HG02610 (cell line): ENCODE results near the gene TRDMT1.

Experiments
- ATAC-seq: cut with Tn5 transposase; IDR thresholded peaks from one replicate; pipeline ENCODE4 v1.9.1; 2021; ENCODE audit warnings: mild to moderate bottlenecking, moderate library complexity; ENCODE audit not compliant: unreplicated experiment

TRDMT1 gene

DNA sequence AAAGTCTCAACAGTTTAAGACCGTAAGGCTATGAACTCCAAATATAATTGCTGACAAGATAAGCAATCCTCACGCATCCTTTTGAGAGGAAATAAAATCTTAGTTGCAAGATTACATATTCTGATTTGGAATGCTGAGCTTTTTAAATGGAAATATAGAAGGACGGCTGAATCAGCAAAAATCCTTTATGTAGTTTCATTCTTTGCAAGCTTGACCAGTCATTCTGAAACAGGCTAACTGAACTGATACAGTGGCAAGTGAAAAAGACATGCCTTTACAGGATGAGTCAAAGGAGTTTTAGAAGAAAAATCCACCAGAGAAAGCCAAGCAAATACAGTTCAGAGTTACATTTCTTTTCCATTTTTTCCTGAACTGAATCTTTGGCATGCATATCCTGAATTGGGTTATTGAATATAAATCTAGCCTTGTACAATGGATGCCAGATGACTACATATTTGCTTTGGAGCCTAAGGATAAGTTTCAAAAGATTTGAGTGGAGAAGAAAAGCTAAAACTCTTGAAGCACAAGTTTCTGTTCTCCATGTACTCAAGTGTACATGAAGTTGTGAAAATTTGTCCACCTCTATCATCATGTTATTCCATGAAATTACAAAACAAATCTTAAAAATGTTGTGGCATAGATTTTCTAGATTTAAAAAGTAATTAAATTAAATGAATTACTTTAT is 30.9 kb upstream of the TRDMT1 start:
- ATAC-seq, result peak; percentile 31

- no peak for ATAC-seq
Observed at GRCh38 chr10:17231788-17232187, 30.3 kb upstream of the TRDMT1 start.

DNA sequence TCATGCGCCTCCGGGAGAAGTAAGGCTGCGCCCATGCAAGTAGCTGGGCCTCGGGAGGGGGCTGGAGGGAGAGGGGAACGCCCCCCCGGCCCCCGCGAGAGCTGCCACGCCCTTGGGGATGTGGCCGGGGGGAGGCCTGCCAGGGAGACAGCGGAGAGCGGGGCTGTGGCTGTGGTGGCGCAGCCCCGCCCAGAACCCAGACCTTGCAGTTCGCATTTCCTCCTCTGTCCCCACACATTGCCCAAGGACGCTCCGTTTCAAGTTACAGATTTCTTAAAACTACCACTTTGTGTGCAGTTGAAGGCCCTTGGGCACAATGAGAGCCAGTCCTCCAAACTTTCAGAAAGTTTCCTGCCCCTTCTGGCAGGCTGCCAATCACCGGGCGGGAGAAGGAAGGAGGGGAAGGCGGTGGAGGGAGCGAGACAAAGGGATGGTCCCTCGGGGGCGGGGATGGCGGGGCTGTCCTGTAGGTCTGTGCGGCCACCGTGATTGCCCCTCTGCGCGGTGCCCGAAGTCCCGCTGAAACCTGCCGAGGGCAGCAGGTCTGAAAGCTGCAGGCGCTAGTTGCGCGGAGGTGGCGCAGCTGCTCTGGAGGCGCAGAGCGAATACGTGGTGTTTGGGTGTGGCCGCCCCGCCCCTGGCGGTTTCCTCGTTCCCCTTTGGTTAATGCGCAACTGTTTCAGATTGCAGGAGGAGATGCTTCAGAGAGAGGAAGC is 28.7 kb upstream of the TRDMT1 start:
- peak; percentile 59 for ATAC-seq

DNA sequence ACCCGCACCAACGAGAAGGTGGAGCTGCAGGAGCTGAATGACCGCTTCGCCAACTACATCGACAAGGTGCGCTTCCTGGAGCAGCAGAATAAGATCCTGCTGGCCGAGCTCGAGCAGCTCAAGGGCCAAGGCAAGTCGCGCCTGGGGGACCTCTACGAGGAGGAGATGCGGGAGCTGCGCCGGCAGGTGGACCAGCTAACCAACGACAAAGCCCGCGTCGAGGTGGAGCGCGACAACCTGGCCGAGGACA is 28.2 kb upstream of the TRDMT1 start:
- ATAC-seq, result no peak

DNA sequence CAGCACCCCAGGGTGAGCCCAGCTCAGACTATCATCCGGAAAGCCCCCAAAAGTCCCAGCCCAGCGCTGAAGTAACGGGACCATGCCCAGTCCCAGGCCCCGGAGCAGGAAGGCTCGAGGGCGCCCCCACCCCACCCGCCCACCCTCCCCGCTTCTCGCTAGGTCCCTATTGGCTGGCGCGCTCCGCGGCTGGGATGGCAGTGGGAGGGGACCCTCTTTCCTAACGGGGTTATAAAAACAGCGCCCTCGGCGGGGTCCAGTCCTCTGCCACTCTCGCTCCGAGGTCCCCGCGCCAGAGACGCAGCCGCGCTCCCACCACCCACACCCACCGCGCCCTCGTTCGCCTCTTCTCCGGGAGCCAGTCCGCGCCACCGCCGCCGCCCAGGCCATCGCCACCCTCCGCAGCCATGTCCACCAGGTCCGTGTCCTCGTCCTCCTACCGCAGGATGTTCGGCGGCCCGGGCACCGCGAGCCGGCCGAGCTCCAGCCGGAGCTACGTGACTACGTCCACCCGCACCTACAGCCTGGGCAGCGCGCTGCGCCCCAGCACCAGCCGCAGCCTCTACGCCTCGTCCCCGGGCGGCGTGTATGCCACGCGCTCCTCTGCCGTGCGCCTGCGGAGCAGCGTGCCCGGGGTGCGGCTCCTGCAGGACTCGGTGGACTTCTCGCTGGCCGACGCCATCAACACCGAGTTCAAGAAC is 27.7 kb upstream of the TRDMT1 start:
- ATAC-seq, result no peak

- ATAC-seq, result peak; percentile 30
Observed at GRCh38 chr10:17228091-17229015, 26.9 kb upstream of the TRDMT1 start, which contains the start of gene VIM. TSS of gene VIM (plus strand) at chr10:17228241. CDS start at chr10:17229423, 1,182 bp downstream.

DNA sequence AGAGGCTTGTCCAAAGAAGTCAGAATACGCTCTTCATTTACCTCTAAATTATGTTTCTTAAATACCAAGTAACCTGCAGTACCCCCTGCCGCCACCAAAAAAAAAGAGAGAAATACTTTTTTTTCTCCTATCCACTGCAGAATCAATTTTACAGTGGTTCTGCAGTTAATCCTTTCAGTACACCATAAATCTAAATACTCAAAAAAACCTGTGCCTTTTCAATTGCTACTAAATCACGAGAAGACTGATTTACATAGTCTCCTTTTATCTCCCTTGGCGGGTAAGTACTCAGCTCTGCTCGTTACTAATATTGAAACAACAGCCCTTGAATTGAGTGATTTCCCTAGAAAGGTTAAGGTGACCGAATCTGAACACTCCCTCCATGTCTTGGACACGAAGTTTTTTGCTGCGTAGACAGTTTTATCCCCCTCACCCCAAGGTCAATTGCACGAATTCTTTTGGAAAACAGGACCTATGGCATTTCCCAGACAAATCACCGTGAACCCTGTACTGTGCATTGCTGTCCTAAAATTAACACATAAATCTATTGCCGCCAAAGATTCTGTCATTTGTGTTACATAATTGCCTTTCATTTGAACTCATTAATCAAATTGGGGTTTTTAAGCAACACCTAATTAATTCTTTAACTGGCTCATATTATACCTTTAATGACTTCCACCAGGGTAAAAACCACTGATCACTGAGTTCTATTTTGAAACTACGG is 26.1 kb upstream of the TRDMT1 start:
- ATAC-seq, result peak; percentile 56

GRCh38 chr10:17226891-17227303 is 25.4 kb upstream of the TRDMT1 start:
- no peak for ATAC-seq

- ATAC-seq, result no peak
Observed at GRCh38 chr10:17225808-17226207, 24.3 kb upstream of the TRDMT1 start.

- no peak for ATAC-seq
Observed at GRCh38 chr10:17222329-17222728, 20.9 kb upstream of the TRDMT1 start.

- no peak for ATAC-seq
Observed at GRCh38 chr10:17220652-17221100, 19.2 kb upstream of the TRDMT1 start.

DNA sequence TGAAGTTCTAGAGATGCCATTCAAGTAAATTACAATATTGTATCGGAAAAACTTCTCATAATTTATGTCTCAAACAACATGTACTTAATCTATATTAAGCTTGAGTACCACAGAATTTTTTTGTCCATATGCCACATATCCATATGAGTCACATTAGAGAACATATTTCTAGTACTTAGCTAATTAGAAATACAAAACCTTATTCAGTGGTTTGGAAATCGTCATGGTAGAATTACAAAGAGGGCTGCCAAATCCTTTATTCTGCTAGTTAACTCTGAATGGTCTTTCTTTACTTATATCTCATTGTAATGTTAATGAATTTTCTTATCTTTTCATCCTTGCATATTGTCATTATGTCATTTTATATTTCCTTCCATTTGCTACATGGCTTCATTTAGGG is 17.6 kb upstream of the TRDMT1 start:
- ATAC-seq, result no peak

DNA sequence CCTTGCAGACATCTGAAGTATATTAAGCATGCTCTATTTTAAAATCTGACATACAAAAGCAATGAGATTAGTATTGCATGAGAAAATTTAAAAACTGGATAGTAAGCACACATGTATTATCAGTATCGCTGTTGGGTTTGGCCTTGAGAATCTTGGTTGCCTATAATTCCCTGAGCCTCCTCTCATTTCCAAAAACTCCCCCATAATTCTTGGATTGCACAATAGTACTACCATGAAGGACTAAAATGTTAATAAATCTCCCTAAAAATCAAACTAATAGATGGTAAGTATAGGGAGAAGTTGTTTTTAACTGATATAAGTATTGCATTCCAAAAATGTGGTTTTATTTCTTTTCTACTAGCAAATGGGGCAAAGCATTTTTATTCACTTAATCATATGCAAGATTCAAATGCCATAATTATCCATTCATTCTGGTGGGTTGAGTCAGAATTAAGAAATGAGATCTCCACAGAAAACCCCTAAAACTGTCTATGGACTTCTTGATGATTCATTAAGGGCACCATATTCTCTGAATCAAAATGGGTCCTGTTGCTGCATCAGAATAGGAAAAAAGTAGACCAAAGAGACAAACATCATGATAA is 16.3 kb upstream of the TRDMT1 start:
- no peak for ATAC-seq

- ATAC-seq, result no peak
Observed at GRCh38 chr10:17216901-17217395, 15.5 kb upstream of the TRDMT1 start.

DNA sequence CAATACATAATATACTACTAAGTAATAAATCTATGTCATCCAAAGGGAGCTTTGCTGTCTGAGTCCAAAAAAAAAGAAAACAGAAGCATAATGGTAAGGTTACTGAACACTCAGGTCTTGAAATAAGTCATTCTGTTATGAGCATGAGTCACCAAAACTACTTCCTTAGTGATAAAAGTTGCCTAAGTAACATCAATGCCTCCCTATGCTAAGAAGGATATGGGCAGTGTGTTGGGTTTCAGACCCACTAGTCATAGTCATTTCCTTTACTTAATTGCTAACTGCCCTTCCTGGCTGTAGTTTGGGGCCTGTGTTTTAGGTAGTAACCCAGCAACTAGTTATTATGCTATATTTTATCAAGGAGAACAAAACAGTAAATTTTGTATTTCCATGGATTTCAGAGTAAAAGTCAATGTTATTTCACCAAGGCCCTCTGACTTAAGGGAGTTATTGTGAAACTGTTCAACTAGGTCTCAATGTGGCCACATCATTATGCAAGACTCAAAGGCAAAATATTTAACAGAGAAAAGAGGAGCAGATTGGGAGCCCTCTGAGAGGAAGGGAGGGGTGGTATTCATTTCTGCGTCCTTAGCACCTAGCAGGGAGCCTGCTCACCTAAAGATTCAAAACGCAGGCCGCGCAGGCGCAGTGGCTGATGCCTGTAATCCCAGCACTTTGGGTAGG is 14.9 kb upstream of the TRDMT1 start:
- ATAC-seq, result peak; percentile 100

DNA sequence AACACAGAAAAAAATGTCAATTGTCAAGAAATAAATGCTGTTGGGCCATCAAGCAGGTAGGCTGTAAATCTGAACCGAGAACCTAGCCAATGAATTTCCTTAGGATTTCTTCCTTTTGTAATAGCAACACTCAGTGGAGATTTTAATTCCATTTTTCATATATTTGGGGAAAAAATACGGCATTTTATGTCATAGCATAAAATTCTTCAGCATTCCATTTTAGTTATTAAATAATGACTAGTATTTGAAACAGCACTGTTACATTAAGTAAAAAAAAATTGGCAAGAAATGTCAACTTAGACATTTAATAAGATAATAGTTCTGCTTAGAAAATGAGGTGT is 14.3 kb upstream of the TRDMT1 start:
- ATAC-seq, result no peak

DNA sequence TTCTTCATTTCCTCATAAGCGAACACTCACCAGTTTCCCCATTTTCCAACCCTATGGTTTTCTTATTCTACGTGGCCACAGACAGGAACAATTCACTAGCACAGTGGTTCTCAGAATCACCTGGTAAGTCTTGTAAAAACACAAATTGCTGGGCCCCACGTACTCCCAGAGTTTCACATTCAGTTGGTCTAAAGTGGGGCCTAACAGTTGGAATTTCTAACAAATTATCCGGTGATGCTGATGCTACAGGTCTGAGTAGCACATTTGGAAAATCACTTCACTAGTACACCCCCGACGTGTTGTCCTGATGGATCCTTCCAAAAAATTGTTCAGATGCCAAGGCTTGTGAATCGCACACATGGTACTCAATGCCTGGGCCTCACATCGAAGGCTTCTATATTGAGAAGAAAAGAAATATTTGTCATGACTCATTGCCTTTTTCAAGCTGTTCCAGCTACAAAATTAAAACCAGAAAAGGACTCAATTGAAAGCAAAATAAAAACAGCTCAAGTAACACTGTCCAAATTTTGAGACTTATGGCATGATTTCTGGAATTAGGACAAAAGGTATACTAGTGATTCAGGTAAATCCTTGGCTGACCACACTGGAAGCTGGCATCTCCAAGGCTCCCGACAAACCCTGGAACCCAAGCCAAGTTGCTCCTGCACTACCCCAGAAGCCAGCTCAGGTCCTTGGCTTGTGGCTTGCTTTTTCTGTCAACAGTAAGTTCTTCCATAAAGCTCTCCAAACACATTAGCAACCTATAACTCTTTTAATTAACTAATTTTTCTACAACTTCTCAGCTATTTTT is 13.7 kb upstream of the TRDMT1 start:
- ATAC-seq, result no peak

- ATAC-seq, result no peak
Observed at GRCh38 chr10:17214526-17214925, 13.1 kb upstream of the TRDMT1 start.
